ENCODE data around the gene SLC3A2.

GRCh38 chr11:62857541-62857982 is 23.1 kb upstream of the SLC3A2 start:
- TF ChIP-seq GATA3 (IDR thresholded peaks at IDR 0.05; ENCODE audit: low read depth, low read length) = no peak
- no peak for TF ChIP-seq GATA2 (IDR thresholded peaks at IDR 0.05; ENCODE audit: low read depth, low read length)
